Fibroblast of pulmonary artery (primary cell): ENCODE results near the gene ERICH6B.

ENCODE experiments used
- DNase-seq: peaks from one replicate; pipeline ENCODE4 v3.0.0-alpha.2; 2010; ENCODE audit warnings: low read depth
- H3K4me3 ChIP-seq: replicated peaks from 2 replicates; pipeline ENCODE4 v1.5.1; 2011; ENCODE audit warnings: low read depth, mild to moderate bottlenecking, control low read depth, low read length, moderate library complexity
- TF ChIP-seq, protein P1 (sequence below): IDR thresholded peaks from 2 replicates; pipeline ENCODE4 v1.5.1; 2011; ENCODE audit warnings: mild to moderate bottlenecking, control low read depth, low read length, inconsistent platforms; ENCODE audit errors: missing control alignments

ERICH6B gene

GRCh38 chr13:45564133-45564776, 51.3 kb downstream of the ERICH6B start:
- DNase-seq, result peak; percentile 47
- TF ChIP-seq, protein P1, sequence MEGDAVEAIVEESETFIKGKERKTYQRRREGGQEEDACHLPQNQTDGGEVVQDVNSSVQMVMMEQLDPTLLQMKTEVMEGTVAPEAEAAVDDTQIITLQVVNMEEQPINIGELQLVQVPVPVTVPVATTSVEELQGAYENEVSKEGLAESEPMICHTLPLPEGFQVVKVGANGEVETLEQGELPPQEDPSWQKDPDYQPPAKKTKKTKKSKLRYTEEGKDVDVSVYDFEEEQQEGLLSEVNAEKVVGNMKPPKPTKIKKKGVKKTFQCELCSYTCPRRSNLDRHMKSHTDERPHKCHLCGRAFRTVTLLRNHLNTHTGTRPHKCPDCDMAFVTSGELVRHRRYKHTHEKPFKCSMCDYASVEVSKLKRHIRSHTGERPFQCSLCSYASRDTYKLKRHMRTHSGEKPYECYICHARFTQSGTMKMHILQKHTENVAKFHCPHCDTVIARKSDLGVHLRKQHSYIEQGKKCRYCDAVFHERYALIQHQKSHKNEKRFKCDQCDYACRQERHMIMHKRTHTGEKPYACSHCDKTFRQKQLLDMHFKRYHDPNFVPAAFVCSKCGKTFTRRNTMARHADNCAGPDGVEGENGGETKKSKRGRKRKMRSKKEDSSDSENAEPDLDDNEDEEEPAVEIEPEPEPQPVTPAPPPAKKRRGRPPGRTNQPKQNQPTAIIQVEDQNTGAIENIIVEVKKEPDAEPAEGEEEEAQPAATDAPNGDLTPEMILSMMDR, result no peak
- H3K4me3 ChIP-seq, result no peak overlapping the region

- no peak for DNase-seq
- TF ChIP-seq, protein P1, result no peak
- no peak overlapping the region for H3K4me3 ChIP-seq
Observed at GRCh38 chr13:45554604-45555109, 60.9 kb downstream of the ERICH6B start.

DNA sequence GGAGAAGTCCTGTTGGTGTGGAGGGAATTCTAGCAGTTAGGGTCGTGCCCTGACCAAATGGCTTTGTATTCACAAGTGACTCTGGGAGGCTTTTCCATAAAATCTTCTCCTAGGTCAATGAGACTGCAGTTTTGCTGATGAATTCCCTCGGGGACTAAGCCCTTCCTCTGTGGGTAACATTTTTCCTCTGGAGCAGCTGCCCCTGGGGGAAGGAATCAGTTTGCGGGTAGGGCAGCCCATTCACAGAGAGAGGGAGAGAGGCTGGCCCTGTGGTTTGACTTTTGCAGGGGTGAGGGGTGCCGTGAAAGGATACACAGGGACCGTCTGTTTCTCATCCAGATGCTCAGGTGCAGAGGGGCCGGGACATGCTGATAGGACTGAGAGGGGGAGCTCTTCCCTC, 67.3 kb downstream of the ERICH6B start:
- no peak overlapping the region for H3K4me3 ChIP-seq
- TF ChIP-seq, protein P1, result no peak
- DNase-seq, result no peak

DNA sequence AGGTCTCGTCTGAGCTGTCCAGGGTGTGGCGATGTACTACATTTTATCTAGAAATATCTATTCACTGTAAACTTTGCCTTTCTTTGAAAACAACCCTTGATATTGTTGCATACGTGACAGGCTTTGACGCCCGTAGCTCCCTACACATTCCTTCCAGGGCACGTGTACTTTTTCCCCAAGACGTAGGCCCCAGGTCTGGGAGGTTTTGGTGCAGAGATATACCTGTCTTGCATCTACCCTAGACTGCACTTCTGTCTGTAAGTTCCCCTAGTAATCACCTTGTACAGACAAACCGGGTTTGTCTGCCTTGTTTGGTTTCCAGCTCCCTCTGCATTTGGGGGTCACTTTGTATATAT, 69.2 kb downstream of the ERICH6B start:
- TF ChIP-seq, protein P1, result no peak
- no peak overlapping the region for H3K4me3 ChIP-seq

GRCh38 chr13:45545686-45546409, 69.7 kb downstream of the ERICH6B start:
- TF ChIP-seq, protein P1, result no peak
- H3K4me3 ChIP-seq, result no peak overlapping the region
- no peak for DNase-seq

More for the DNA sequence above, 69.2 kb downstream of the ERICH6B start:
- no peak for DNase-seq

DNA sequence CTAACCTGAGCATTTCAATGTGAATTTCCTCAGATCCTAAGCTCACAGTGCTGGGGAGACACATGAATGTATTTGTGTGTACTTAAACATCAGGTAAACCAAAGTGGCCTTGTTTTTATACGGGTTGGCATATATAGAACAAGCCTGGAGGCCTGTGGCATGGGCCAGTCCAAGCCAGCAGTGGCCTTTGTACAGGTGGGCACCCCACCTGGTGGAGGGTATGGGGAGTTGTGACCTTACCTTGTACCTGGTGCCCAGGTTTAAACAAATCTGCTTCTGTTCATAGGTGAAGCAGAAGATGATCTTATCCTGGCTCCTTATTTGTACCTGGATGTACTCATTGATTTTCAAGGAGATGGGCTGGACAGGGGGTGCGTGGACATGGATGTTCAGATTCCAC, 71.0 kb downstream of the ERICH6B start:
- TF ChIP-seq, protein P1, result no peak
- H3K4me3 ChIP-seq, result no peak overlapping the region
- no peak for DNase-seq
